ENCODE measurements around the gene ADAM12. TPM values are rescaled to one million over a fixed set of nuclear protein-coding genes. Genes with fewer than 3 reads are reported as not detected.

The ADAM12 gene
- total and polyA plus RNA-seq, 2 donors (not counting 3 experiments of a cell fraction or from before 2014, with no cell fraction given), result 0.22 to 0.33 TPM

GRCh38 chr10:126059076-126059826 is 329.0 kb downstream of the ADAM12 start:
- no TSS peak for BruUV-seq (replicated peaks)
- peak; percentile 51 for DNase-seq (ENCODE audit: low read depth, low spot score)
- peaks cover 50% of the 10 kb centered on the region for H3K4me1 ChIP-seq (ENCODE audit: control insufficient read depth, extremely low read depth, insufficient read depth, low read length)
- no peaks in the 10 kb centered on the region for H3K36me3 ChIP-seq (ENCODE audit: control insufficient read depth in 2 of 2, extremely low read depth in 1 of 2, insufficient read depth in 2 of 2, low read length in 2 of 2)
- no peaks in the 10 kb centered on the region for H4K20me1 ChIP-seq (replicated peaks; ENCODE audit: control insufficient read depth, extremely low read depth, insufficient read depth, low read length)
- intact Hi-C loops (cut with micrococcal nuclease) (no loop called here), dilution Hi-C loops (cut with MboI; ENCODE audit: extremely low pct_ligation_motif_present, low sequenced_read_pairs) (no loop called here)
- peak overlapping the region; percentile 14 for H3K9ac ChIP-seq (replicated peaks; ENCODE audit: extremely low read depth, insufficient read depth, low read length)
- H2AFZ ChIP-seq (ENCODE audit: low read depth, low read length), result peak overlapping the region; percentile 65
- no peaks in the 10 kb centered on the region for H3K9me3 ChIP-seq (replicated peaks; ENCODE audit: control insufficient read depth, insufficient read depth, low read length)
- peak overlapping the region; percentile 97 for H3K27ac ChIP-seq (ENCODE audit: insufficient read depth, low read depth, low read length)
- peak; percentile 33 for TF ChIP-seq FOS (IDR thresholded peaks at IDR 0.05; ENCODE audit: borderline replicate concordance, insufficient read depth, low read length)
- no peak for TF ChIP-seq CTCF (IDR thresholded peaks at IDR 0.05; ENCODE audit: extremely low read depth in 1 of 2, insufficient read depth in 1 of 2, low read depth in 1 of 2, low read length in 2 of 2)
- ChIA-PET CTCF (interaction anchor here (0.9 to 2.4 kb wide), 7 partner anchors 9 to 445 kb away, joined by 3 to 11 read pairs (median 3); no protein-coding TSS in a partner anchor), POLR2A (no interaction called here)
- peak; percentile 62 for FAIRE-seq
- H3K9me1 ChIP-seq (replicated peaks; ENCODE audit: control insufficient read depth, extremely low read depth, insufficient read depth, low read length), result no peaks in the 10 kb centered on the region
- H3K79me2 ChIP-seq (ENCODE audit: control insufficient read depth, insufficient read depth, low read length), result no peaks in the 10 kb centered on the region
- H3K4me3 ChIP-seq (replicated peaks in 1 of 3; ENCODE audit: insufficient read depth in 1 of 3, low read depth in 1 of 3, low read length in 3 of 3), result no peak overlapping the region
- no peaks in the 10 kb centered on the region for H3K27me3 ChIP-seq (ENCODE audit: control insufficient read depth in 2 of 2, insufficient read depth in 2 of 2, low read length in 2 of 2)
- H3K4me2 ChIP-seq (ENCODE audit: insufficient read depth, low read length), result peak overlapping the region; percentile 1

- TF ChIP-seq CTCF (IDR thresholded peaks at IDR 0.05; ENCODE audit: extremely low read depth in 1 of 2, insufficient read depth in 1 of 2, low read depth in 1 of 2, low read length in 2 of 2) (no peak), POLR2A (IDR thresholded peaks at IDR 0.05; ENCODE audit: low read depth, low read length) (no peak), EZH2 (IDR thresholded peaks at IDR 0.05; ENCODE audit: borderline replicate concordance, low read depth, low read length, severe bottlenecking) (no peak), MYC (IDR thresholded peaks at IDR 0.05; ENCODE audit: low read depth, low read length) (no peak), GATA2 (IDR thresholded peaks at IDR 0.05; ENCODE audit: insufficient read depth, insufficient read length, low read depth, low read length) (no peak), MAX (IDR thresholded peaks at IDR 0.05; ENCODE audit: insufficient read depth, insufficient read length) (no peak), FOS (IDR thresholded peaks at IDR 0.05; ENCODE audit: borderline replicate concordance, insufficient read depth, low read length) (no peak), POLR2AphosphoS5 (IDR thresholded peaks at IDR 0.05; ENCODE audit: insufficient read depth, low read depth, low read length) (no peak), JUN (IDR thresholded peaks at IDR 0.05; ENCODE audit: borderline replicate concordance, insufficient read depth, insufficient read length, low read depth) (no peak)
- H3K9me3 ChIP-seq (replicated peaks; ENCODE audit: control insufficient read depth, insufficient read depth, low read length), result no peaks in the 10 kb centered on the region
- H3K9me1 ChIP-seq (replicated peaks; ENCODE audit: control insufficient read depth, extremely low read depth, insufficient read depth, low read length), result no peaks in the 10 kb centered on the region
- H3K79me2 ChIP-seq (ENCODE audit: control insufficient read depth, insufficient read depth, low read length), result no peaks in the 10 kb centered on the region
- ChIA-PET CTCF (interaction anchor here (1.3 kb wide), 1 partner anchor 124 kb away, joined by 4 read pairs; no protein-coding TSS in a partner anchor), POLR2A (no interaction called here)
- no peak overlapping the region for H3K4me2 ChIP-seq (ENCODE audit: insufficient read depth, low read length)
- no peak overlapping the region for H3K9ac ChIP-seq (replicated peaks; ENCODE audit: extremely low read depth, insufficient read depth, low read length)
- DNase-seq (ENCODE audit: low read depth, low spot score), result no peak
- no peak overlapping the region for H3K4me3 ChIP-seq (replicated peaks in 1 of 3; ENCODE audit: insufficient read depth in 1 of 3, low read depth in 1 of 3, low read length in 3 of 3)
- intact Hi-C loops (cut with micrococcal nuclease) (no loop called here), dilution Hi-C loops (cut with MboI; ENCODE audit: extremely low pct_ligation_motif_present, low sequenced_read_pairs) (no loop called here)
- FAIRE-seq, result no peak
- no peaks in the 10 kb centered on the region for H4K20me1 ChIP-seq (replicated peaks; ENCODE audit: control insufficient read depth, extremely low read depth, insufficient read depth, low read length)
- peaks cover 50% of the 10 kb centered on the region for H3K4me1 ChIP-seq (ENCODE audit: control insufficient read depth, extremely low read depth, insufficient read depth, low read length)
- H3K27ac ChIP-seq (ENCODE audit: insufficient read depth, low read depth, low read length), result no peak overlapping the region
- BruUV-seq (replicated peaks), result no TSS peak
- no peaks in the 10 kb centered on the region for H3K27me3 ChIP-seq (ENCODE audit: control insufficient read depth in 2 of 2, insufficient read depth in 2 of 2, low read length in 2 of 2)
- H2AFZ ChIP-seq (ENCODE audit: low read depth, low read length), result peak overlapping the region; percentile 54
- H3K36me3 ChIP-seq (ENCODE audit: control insufficient read depth in 2 of 2, extremely low read depth in 1 of 2, insufficient read depth in 2 of 2, low read length in 2 of 2), result no peaks in the 10 kb centered on the region
Observed at GRCh38 chr10:126058507-126058906, 329.8 kb downstream of the ADAM12 start.
